ENCODE data around the gene DTX1. TPM values are rescaled to one million over a fixed set of nuclear protein-coding genes. Genes with fewer than 3 reads are reported as not detected.
"Not testable (repeated sequence)": the region's sequence is repeated elsewhere in the genome, so short reads cannot be mapped to it uniquely, and the experiment has no call there.

Gene DTX1
- polyA plus RNA-seq, 3 donors from 2014 or later, result 1.1 to 2.1 TPM; not detected in 1

GRCh38 chr12:113112043-113112899, 55.7 kb downstream of the DTX1 start:
- no peaks in the 10 kb centered on the region for H3K36me3 Mint-ChIP-seq

GRCh38 chr12:113113397-113113796, 56.9 kb downstream of the DTX1 start:
- peaks cover 0 to 2% (median 0%) of the 10 kb centered on the region in 3 donors for H3K27me3 Mint-ChIP-seq (ENCODE audit: low read depth in 3 of 3)
- no peaks in the 10 kb centered on the region for H3K9me3 Mint-ChIP-seq
- no peak overlapping the region for H3K4me3 Mint-ChIP-seq
- no peak for DNase-seq
- H3K4me1 Mint-ChIP-seq, result peaks cover 0 to 9% of the 10 kb centered on the region in 2 donors
- no peaks in the 10 kb centered on the region for H3K36me3 Mint-ChIP-seq
- no peak overlapping the region for H3K27ac Mint-ChIP-seq

More at GRCh38 chr12:113112043-113112899, 55.7 kb downstream of the DTX1 start:
- peaks cover 0 to 9% of the 10 kb centered on the region in 2 donors for H3K4me1 Mint-ChIP-seq
- H3K4me3 Mint-ChIP-seq, result no peak overlapping the region
- H3K27ac Mint-ChIP-seq, result no peak overlapping the region
- no peaks in the 10 kb centered on the region for H3K9me3 Mint-ChIP-seq
- no peak for DNase-seq
- no peaks in the 10 kb centered on the region for H3K27me3 Mint-ChIP-seq (ENCODE audit: low read depth in 3 of 3)

GRCh38 chr12:113114447-113115178, 58.1 kb downstream of the DTX1 start:
- H3K4me3 Mint-ChIP-seq, result no peak overlapping the region
- H3K27ac Mint-ChIP-seq, result peak overlapping the region in 1 of 6 donors; percentile 22
- H3K9me3 Mint-ChIP-seq, result no peaks in the 10 kb centered on the region
- DNase-seq, result no peak
- H3K4me1 Mint-ChIP-seq, result peaks cover 0 to 9% of the 10 kb centered on the region in 2 donors
- no peaks in the 10 kb centered on the region for H3K36me3 Mint-ChIP-seq
- H3K27me3 Mint-ChIP-seq (ENCODE audit: low read depth in 3 of 3), result peaks cover 0 to 2% (median 0%) of the 10 kb centered on the region in 3 donors

GRCh38 chr12:113115455-113116126, 59.1 kb downstream of the DTX1 start:
- Mint-ChIP-seq H3K36me3 (no peaks in the 10 kb centered on the region), H3K27me3 (ENCODE audit: low read depth in 3 of 3) (peaks cover 0 to 4% (median 2%) of the 10 kb centered on the region in 3 donors), H3K4me3 (no peak overlapping the region), H3K27ac (no peak overlapping the region), H3K4me1 (no peaks in the 10 kb centered on the region), H3K9me3 (no peaks in the 10 kb centered on the region)
- no peak for DNase-seq

GRCh38 chr12:113116875-113117274, 60.3 kb downstream of the DTX1 start:
- H3K36me3 Mint-ChIP-seq, result no peaks in the 10 kb centered on the region
- H3K27ac Mint-ChIP-seq, result no peak overlapping the region

GRCh38 chr12:113117684-113118083, 61.2 kb downstream of the DTX1 start:
- H3K27ac Mint-ChIP-seq; H3K4me1 Mint-ChIP-seq; H3K9me3 Mint-ChIP-seq; H3K36me3 Mint-ChIP-seq; DNase-seq; H3K4me3 Mint-ChIP-seq; H3K27me3 Mint-ChIP-seq (ENCODE audit: low read depth in 3 of 3): not testable (repeated sequence)

More at GRCh38 chr12:113116875-113117274, 60.3 kb downstream of the DTX1 start:
- Mint-ChIP-seq H3K9me3 (no peaks in the 10 kb centered on the region), H3K4me1 (no peaks in the 10 kb centered on the region), H3K27me3 (ENCODE audit: low read depth in 3 of 3) (peaks cover 0 to 6% (median 2%) of the 10 kb centered on the region in 3 donors), H3K4me3 (no peak overlapping the region)
- DNase-seq, result no peak

DNA sequence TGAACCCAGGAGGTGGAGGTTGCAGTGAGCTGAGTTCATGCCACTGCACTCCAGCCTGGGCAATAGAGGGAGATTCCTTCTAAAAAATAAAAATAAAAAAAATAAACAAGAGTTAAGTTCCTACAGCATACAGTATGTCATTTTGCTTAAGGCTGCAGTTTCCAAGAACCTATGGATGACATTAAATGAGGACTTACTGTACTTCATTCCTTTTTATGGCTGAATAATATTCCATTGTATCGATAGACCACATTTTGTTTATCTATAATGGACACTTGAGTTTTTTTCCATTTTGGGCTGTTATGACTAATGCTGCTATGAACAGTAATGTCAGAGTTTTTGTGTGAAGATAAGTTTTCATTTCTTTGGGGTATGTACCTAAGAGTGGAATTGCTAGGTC, 61.6 kb downstream of the DTX1 start:
- no peak for DNase-seq
- peaks cover 3 to 11% (median 4%) of the 10 kb centered on the region in 3 donors for H3K27me3 Mint-ChIP-seq (ENCODE audit: low read depth in 3 of 3)
- no peaks in the 10 kb centered on the region for H3K4me1 Mint-ChIP-seq
- H3K36me3 Mint-ChIP-seq, result no peaks in the 10 kb centered on the region
- no peak overlapping the region for H3K27ac Mint-ChIP-seq
- H3K9me3 Mint-ChIP-seq, result peaks cover 0 to 5% (median 0%) of the 10 kb centered on the region in 6 donors
- H3K4me3 Mint-ChIP-seq, result no peak overlapping the region

DNA sequence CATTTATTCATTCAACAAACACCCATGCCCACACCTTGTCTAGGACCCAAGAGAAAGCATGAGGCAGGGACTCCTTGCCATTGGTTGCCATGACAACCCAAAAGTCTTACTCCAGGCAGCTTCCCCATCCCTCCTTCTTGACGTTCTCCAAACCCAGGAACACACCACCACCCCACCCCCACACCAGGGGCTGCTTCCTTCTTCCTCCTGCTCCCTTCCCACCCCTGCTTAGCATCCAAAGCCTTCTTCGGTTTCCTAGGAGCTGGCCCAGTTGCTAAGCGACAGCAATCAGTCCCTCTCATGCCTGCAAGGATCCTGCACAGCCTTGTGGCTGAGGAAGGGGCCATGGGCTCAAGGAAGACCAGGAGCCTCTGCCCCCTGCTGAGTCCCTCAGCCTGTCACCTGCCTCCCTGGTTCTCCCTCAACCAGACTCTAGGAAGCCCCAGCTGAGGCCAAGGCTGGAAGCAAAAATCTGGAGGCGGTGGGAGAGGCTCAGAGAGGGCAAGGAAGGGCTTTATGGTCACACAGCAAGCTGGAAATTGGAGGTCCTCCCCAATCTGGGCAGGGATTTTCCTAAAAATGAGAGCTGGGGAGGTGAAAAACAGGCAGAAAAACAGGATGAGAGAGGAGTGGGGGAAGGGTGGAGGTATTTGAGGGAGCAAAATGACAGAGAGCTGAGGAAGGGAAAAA, 63.6 kb downstream of the DTX1 start:
- Mint-ChIP-seq H3K9me3 (peaks cover 0 to 7% (median 0%) of the 10 kb centered on the region in 6 donors), H3K4me3 (no peak overlapping the region)

GRCh38 chr12:113120670-113121370, 64.3 kb downstream of the DTX1 start:
- Mint-ChIP-seq H3K9me3 (peaks cover 0 to 7% (median 0%) of the 10 kb centered on the region in 6 donors), H3K4me3 (no peak overlapping the region), H3K27me3 (ENCODE audit: low read depth in 3 of 3) (peaks cover 4 to 12% (median 4%) of the 10 kb centered on the region in 3 donors), H3K4me1 (no peaks in the 10 kb centered on the region), H3K36me3 (no peaks in the 10 kb centered on the region), H3K27ac (no peak overlapping the region)
- no peak for DNase-seq

More for the DNA sequence above, 63.6 kb downstream of the DTX1 start:
- no peak for DNase-seq
- Mint-ChIP-seq H3K27me3 (ENCODE audit: low read depth in 3 of 3) (peaks cover 4 to 12% (median 4%) of the 10 kb centered on the region in 3 donors), H3K4me1 (no peaks in the 10 kb centered on the region), H3K36me3 (no peaks in the 10 kb centered on the region), H3K27ac (no peak overlapping the region)

- Mint-ChIP-seq H3K36me3 (no peaks in the 10 kb centered on the region), H3K9me3 (peaks cover 0 to 6% (median 0%) of the 10 kb centered on the region in 6 donors), H3K4me3 (no peak overlapping the region), H3K4me1 (no peaks in the 10 kb centered on the region), H3K27me3 (ENCODE audit: low read depth in 3 of 3) (peaks cover 1 to 5% (median 4%) of the 10 kb centered on the region in 3 donors), H3K27ac (no peak overlapping the region)
- no peak for DNase-seq
Measured at GRCh38 chr12:113127791-113128199, 71.3 kb downstream of the DTX1 start.

DNA sequence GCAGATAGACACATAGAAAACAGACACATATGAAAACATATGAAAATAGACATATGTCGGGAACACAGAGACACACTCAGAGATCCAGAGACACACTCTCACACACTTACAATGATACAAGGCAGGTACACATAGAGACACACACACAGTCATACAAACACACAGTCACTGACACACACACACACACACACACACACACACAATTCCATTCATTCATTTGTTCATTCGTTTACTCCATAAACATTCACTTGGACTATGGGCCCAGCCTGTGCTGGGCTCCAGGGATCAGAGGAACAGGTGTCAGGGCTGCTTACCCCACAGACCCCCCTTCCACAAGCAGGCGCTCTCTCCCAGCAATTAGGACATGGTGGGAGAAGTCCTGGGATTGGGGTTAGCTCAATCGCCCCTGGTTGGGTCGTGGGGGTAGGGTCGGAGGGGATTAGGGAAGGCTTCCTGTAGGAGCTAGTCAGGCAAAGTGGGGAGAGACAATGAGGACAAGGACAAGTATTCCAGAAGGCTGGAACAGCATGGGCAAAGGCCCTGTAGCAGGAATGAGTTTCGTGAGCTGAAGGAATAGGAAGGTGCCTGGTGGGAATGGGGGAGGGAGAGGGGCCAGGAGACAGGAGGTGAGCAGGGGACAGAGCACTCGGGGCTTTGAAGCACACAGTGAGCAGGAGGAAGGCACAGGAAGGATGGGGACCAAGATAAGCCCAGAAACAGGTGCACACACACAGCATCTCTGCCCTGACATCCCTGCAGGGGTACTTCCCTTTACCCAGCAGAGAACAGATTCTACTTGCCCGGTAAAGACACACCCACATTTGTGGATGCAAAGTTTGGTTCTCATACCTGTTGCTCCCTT, 72.5 kb downstream of the DTX1 start:
- H3K36me3 Mint-ChIP-seq, result no peaks in the 10 kb centered on the region
- no peak overlapping the region for H3K27ac Mint-ChIP-seq
- no peak overlapping the region for H3K4me3 Mint-ChIP-seq
- no peak for DNase-seq
- no peaks in the 10 kb centered on the region for H3K4me1 Mint-ChIP-seq
- peaks cover 1 to 5% (median 2%) of the 10 kb centered on the region in 3 donors for H3K27me3 Mint-ChIP-seq (ENCODE audit: low read depth in 3 of 3)
- H3K9me3 Mint-ChIP-seq, result peaks cover 0 to 2% (median 0%) of the 10 kb centered on the region in 6 donors

Data from immature natural killer cell (primary cell).